Raji (cell line): ENCODE data around the gene INSYN2A.

ENCODE experiments used
- POLR2A ChIP-seq: IDR thresholded peaks from 2 replicates; pipeline ENCODE4 v1.6.1; 2011; ENCODE audit warnings: low read depth, low read length, control low read depth; ENCODE audit not compliant: insufficient read depth

Gene INSYN2A

GRCh38 chr10:127176649-127177048 lies 19.7 kb downstream of the INSYN2A start:
- TF ChIP-seq POLR2A: no peak

- TF ChIP-seq POLR2A: no peak
Measured at GRCh38 chr10:127175357-127176110, 20.9 kb downstream of the INSYN2A start.

- TF ChIP-seq POLR2A: no peak
Measured at GRCh38 chr10:127174866-127175265, 21.5 kb downstream of the INSYN2A start.

GRCh38 chr10:127168261-127168660 lies 28.1 kb downstream of the INSYN2A start:
- no peak for TF ChIP-seq POLR2A

GRCh38 chr10:127162841-127163240 lies 33.5 kb downstream of the INSYN2A start:
- no peak for TF ChIP-seq POLR2A

- no peak for TF ChIP-seq POLR2A
Measured at GRCh38 chr10:127161482-127161881, 34.9 kb downstream of the INSYN2A start.

- no peak for TF ChIP-seq POLR2A
Measured at GRCh38 chr10:127159648-127160245, 36.6 kb downstream of the INSYN2A start.

- TF ChIP-seq POLR2A: no peak
Measured at GRCh38 chr10:127158662-127159061, 37.7 kb downstream of the INSYN2A start.

GRCh38 chr10:127157506-127158200 lies 38.7 kb downstream of the INSYN2A start:
- no peak for TF ChIP-seq POLR2A

GRCh38 chr10:127157089-127157488 lies 39.3 kb downstream of the INSYN2A start:
- no peak for TF ChIP-seq POLR2A

- TF ChIP-seq POLR2A: no peak
Measured at GRCh38 chr10:127154831-127155620, 41.4 kb downstream of the INSYN2A start.

- TF ChIP-seq POLR2A: no peak
Measured at GRCh38 chr10:127153181-127153580, 43.2 kb downstream of the INSYN2A start.

GRCh38 chr10:127151981-127152699 lies 44.3 kb downstream of the INSYN2A start:
- TF ChIP-seq POLR2A: no peak

GRCh38 chr10:127151541-127151940 lies 44.9 kb downstream of the INSYN2A start:
- no peak for TF ChIP-seq POLR2A

GRCh38 chr10:127150136-127150535 lies 46.3 kb downstream of the INSYN2A start:
- no peak for TF ChIP-seq POLR2A
